Testis (tissue), 3 donors: ENCODE results near the gene ULK4. TPM values are rescaled to one million over a fixed set of nuclear protein-coding genes. Genes with fewer than 3 reads are reported as not detected.

Source experiments
- DNase-seq: peaks from one replicate; pipeline ENCODE4 v3.0.0-alpha.2; 2019
- H3K27ac ChIP-seq, 2 donors: fragments of 200-600 bp; sonication (generic); one replicate each; pipeline ENCODE4 v1.5.1; 2019
- H3K27me3 ChIP-seq: fragments of 200-600 bp; sonication (generic); one replicate; pipeline ENCODE4 v1.5.1; 2019
- H3K36me3 ChIP-seq: fragments of 200-600 bp; sonication (generic); one replicate; pipeline ENCODE4 v1.5.1; 2017; ENCODE audit warnings: low read depth; ENCODE audit errors: missing control alignments
- H3K4me1 ChIP-seq: fragments of 200-600 bp; sonication (generic); one replicate; pipeline ENCODE4 v1.5.1; 2019
- H3K4me3 ChIP-seq, 2 donors: fragments of 200-600 bp; sonication (generic); one replicate each; pipeline ENCODE4 v1.5.1; 2017 to 2019
- H3K9me3 ChIP-seq: fragments of 200-600 bp; sonication (generic); one replicate; pipeline ENCODE4 v1.5.1; 2017
- CTCF ChIP-seq, 3 experiments: fragments of 450-650 bp in 2 of 3; fragments of 200-600 bp in 1 of 3; sonication (generic) in 1 of 3; IDR thresholded peaks; one replicate each; pipeline ENCODE4 v1.5.1; 2016 to 2019; ENCODE audit warnings: antibody characterized with exemption in 3 of 3, mild to moderate bottlenecking in 2 of 3, moderate library complexity in 1 of 3
- POLR2A ChIP-seq: fragments of 450-650 bp; IDR thresholded peaks from one replicate; pipeline ENCODE4 v1.6.1; 2017; ENCODE audit warnings: antibody characterized with exemption, mild to moderate bottlenecking, moderate library complexity
- WGBS, 2 donors: methylation state at CpG; one replicate each; pipeline ENCODE4 v1.1.5; 2018; 5-methylcytosine and 5-hydroxymethylcytosine counted together
- intact Hi-C: fragments of 100-400 bp; cut with DNase I; formaldehyde crosslinking; loops from one replicate; pipeline ENCODE4 v1.15.1; 2023; ENCODE audit warnings: low total_unique reads
- polyA plus RNA-seq: library from polyadenylated mRNA; stranded (reverse); fragments of 350-450 nt; fragmentation: Illumina TruSeq; extraction: RNeasy Lipid Tissue Mini Kit (QIAGEN cat#74804); gene quantifications from one replicate; pipeline ENCODE4 v1.2.3, GENCODE V29; 2014; ENCODE audit warnings: low read depth, low replicate concordance; ENCODE audit not compliant: insufficient read depth
- total RNA-seq, 2 donors: library from RNA; depleted of rRNA; stranded (reverse); fragments of >200 nt; gene quantifications; one replicate each; pipeline ENCODE4 v1.2.3, GENCODE V29; 2016

The ULK4 gene
- total and polyA plus RNA-seq, 3 donors from 2014 or later: 45.7 to 91.6 (median 47.4) TPM

GRCh38 chr3:41674449-41674848, 287.5 kb downstream of the ULK4 start:
- H3K4me3 ChIP-seq: no peak overlapping the region
- no peak for TF ChIP-seq CTCF (IDR thresholded peaks at IDR 0.05)
- TF ChIP-seq POLR2A: no peak
- 70 to 76% methylated on average over 4 of the region's 4 CpGs for WGBS, 2 donors
- no peak overlapping the region for H3K27ac ChIP-seq
- H3K27me3 ChIP-seq: no peaks in the 10 kb centered on the region
- intact Hi-C loops: no loop called here
- H3K4me1 ChIP-seq: no peaks in the 10 kb centered on the region
- no peak for DNase-seq
- no peaks in the 10 kb centered on the region for H3K36me3 ChIP-seq
- H3K9me3 ChIP-seq: no peaks in the 10 kb centered on the region

- intact Hi-C loops: no loop called here
- whole genome bisulfite sequencing, 2 donors: 89 to 90% methylated on average over 2 of the region's 2 CpGs
- no peak for DNase-seq
- Histone ChIP-seq H3K4me1 (no peaks in the 10 kb centered on the region), H3K27me3 (no peaks in the 10 kb centered on the region), H3K9me3 (no peaks in the 10 kb centered on the region), H3K36me3 (no peaks in the 10 kb centered on the region), H3K27ac (no peak overlapping the region), H3K4me3 (no peak overlapping the region)
- TF ChIP-seq POLR2A: no peak
- no peak for TF ChIP-seq CTCF (IDR thresholded peaks at IDR 0.05)
Measured at GRCh38 chr3:41673650-41674049, 288.3 kb downstream of the ULK4 start.

- no peaks in the 10 kb centered on the region for H3K36me3 ChIP-seq
- intact Hi-C loops: no loop called here
Measured at GRCh38 chr3:41668379-41668778, 293.5 kb downstream of the ULK4 start.

DNA sequence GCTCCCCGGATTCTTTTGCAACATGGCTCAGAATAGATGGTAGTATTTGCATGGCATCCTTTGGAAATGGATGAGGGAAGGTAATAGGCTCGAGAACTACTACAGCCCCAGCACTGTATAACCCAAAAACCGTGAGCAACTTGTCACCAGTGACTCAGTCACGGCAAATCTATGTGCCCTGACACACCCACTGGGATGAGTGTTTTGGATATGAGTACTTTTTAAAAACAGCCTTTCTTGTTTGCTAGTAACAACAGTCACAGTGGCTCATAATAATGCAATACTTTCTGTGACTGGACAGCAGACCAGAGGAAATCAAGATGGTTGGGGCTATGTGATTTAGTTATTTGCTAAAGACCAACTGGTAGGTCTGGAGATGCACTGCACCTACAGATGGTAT, 299.6 kb downstream of the ULK4 start:
- no peaks in the 10 kb centered on the region for H3K36me3 ChIP-seq
- no peak overlapping the region for H3K27ac ChIP-seq
- intact Hi-C loops: no loop called here
- no peak for DNase-seq
- no peak overlapping the region for H3K4me3 ChIP-seq
- H3K27me3 ChIP-seq: no peaks in the 10 kb centered on the region
- H3K4me1 ChIP-seq: no peaks in the 10 kb centered on the region
- TF ChIP-seq CTCF (IDR thresholded peaks at IDR 0.05) (no peak), POLR2A (no peak)
- 86 to 93% methylated on average over 4 of the region's 4 CpGs for WGBS, 2 donors
- H3K9me3 ChIP-seq: no peaks in the 10 kb centered on the region

More at GRCh38 chr3:41668379-41668778, 293.5 kb downstream of the ULK4 start:
- H3K27ac ChIP-seq: no peak overlapping the region
- no peak for DNase-seq
- no peak for TF ChIP-seq CTCF (IDR thresholded peaks at IDR 0.05)
- TF ChIP-seq POLR2A: no peak
- no peaks in the 10 kb centered on the region for H3K27me3 ChIP-seq
- no peaks in the 10 kb centered on the region for H3K9me3 ChIP-seq
- H3K4me3 ChIP-seq: no peak overlapping the region
- no peaks in the 10 kb centered on the region for H3K4me1 ChIP-seq

DNA sequence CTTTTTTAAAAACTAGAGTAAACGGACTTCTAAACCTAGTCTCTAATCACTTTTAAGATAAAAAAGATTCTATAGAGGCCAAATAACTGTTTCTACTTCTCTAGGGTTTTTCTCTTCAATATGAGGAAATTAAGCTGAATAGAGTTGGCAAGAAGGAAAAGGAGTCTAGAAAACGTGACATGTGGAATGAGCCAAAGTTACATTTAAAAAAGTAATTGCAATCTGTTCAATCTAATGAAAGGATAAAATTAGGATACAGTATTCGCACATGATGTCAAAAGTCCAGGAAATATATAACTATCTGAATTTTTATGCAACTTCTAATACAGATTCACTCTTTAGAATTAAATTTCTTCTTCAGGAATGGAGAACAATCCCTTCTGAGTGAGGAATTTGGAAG, 300.1 kb downstream of the ULK4 start:
- H3K27me3 ChIP-seq: no peaks in the 10 kb centered on the region
- 74 to 83% methylated on average over 3 of the region's 3 CpGs for WGBS, 2 donors
- H3K27ac ChIP-seq: no peak overlapping the region
- H3K4me3 ChIP-seq: no peak overlapping the region
- intact Hi-C loops: no loop called here
- H3K4me1 ChIP-seq: no peaks in the 10 kb centered on the region
- no peak for TF ChIP-seq CTCF (IDR thresholded peaks at IDR 0.05)
- no peak for TF ChIP-seq POLR2A
- no peaks in the 10 kb centered on the region for H3K36me3 ChIP-seq
- no peaks in the 10 kb centered on the region for H3K9me3 ChIP-seq
- DNase-seq: no peak
